Measurements from ENCODE around the gene HGFAC.
"Not testable (repeated sequence)": the region's sequence is repeated elsewhere in the genome, so short reads cannot be mapped to it uniquely, and the experiment has no call there.

HGFAC gene

GRCh38 chr4:3444351-3445110 is 2.8 kb downstream of the HGFAC start:
- DNase-seq: no peak

- no peak for DNase-seq
Measured at GRCh38 chr4:3445111-3445820, 3.5 kb downstream of the HGFAC start.

GRCh38 chr4:3445829-3446545 is 4.2 kb downstream of the HGFAC start:
- DNase-seq: no peak

- no peak for DNase-seq
Measured at GRCh38 chr4:3446631-3447320, 5.0 kb downstream of the HGFAC start.

GRCh38 chr4:3447431-3448395 is 5.9 kb downstream of the HGFAC start:
- DNase-seq: no peak

DNA sequence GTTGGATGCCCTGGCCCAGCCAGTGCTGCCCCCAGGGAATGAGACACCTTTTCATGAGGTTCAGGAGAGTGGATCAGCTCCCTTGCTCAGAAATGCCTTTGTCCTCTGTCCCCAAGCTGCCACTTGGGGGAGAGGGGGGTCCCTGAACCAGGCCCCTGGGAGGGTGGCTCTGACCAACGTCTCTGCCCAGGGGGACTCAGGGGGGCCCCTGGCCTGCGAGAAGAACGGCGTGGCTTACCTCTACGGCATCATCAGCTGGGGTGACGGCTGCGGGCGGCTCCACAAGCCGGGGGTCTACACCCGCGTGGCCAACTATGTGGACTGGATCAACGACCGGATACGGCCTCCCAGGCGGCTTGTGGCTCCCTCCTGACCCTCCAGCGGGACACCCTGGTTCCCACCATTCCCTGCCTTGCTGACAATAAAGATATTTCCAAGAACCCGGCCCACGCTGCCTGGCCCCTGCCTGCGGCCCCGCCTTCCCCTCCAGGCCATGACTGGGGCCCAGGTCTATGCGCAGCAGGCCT is 7.3 kb downstream of the HGFAC start:
- no peak for DNase-seq

DNA sequence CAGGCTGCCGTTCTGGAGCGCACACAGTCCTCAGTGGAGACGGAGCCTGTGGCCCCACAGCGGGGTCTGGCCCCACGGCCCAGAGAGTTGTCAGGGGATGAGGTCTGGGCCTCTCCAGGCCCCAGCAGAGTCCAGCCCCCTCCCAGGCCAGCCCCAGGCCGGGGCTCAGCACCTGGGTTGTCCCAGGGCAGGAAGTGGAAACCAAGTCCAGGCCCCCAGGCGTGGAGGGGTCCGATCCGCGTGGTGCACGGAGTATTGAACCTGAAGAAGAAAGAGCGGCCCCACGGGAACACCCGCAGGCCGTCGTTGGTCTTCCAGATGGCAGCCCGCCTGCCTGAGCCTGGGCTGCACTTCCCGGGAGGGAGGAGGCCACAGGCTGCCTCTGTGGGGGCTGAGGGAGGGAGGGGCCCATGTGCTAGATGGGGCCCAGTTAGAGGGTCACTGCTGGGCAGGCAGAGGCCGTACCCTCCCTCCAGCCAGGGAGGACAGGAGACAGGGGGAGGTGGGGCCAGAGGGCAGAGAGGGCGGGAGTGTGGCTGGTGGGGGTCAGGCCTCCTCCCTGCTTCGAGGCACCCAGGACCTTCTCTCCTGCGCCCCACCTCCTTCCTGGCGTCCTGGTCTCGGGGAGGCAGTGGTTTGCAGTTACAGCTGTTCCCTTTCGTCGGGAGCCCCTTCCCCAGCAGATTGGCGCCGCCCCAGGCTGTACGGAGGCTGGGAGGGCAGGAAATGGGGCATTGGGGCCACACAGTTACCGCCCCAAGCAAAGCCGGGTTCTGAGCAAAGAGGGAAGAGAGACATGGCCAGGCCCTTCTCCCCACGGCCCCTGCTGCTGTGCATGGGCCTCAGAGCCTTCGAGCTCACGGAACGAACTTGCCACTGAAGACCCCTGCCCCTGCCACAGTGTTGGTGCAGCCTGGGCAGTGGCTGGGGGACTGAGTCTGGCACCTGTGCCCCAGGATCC is 8.1 kb downstream of the HGFAC start:
- DNase-seq: no peak

GRCh38 chr4:3450643-3451042 is 8.9 kb downstream of the HGFAC start:
- DNase-seq: no peak

- no peak for DNase-seq
Measured at GRCh38 chr4:3451956-3452355, 10.2 kb downstream of the HGFAC start.

DNA sequence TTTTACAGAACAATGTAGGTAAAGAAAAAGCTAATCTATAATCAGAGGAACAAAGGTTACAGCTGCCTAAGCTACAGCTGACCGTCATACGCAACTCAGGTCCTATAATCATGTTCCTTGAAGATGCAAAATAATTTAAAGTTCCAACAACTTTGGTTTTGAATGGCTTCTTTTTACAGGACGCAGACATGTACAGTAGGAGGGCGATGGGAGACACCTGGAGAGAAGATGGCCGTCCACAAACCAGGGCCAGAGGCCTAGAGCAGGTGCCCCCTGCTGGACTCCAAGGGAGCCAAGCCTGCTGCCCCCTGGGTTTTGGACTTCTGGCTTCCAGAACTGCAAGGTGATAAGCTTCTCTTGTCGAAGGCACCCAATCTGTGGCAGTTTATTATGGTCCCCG is 10.6 kb downstream of the HGFAC start:
- DNase-seq: no peak

DNA sequence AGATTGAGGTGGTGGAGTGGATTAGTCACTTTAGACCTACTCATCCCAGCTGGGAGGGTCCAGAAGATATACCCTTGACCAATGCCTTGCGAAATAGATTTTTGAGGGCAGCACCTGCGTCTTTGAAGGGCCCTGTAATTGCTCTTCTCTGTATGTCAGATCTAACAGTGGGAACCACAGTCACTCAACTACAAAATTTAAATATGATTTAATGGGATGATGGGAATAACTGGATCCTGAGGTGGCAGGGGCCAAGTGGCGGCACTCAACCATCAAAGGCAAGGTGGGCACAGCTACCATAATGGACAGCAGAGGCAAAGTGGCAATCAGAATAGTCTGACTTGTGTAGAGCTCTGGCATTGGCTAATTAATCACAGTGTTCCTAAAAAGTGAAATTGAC is 13.8 kb downstream of the HGFAC start:
- DNase-seq: not testable (repeated sequence)

- no peak for DNase-seq
Measured at GRCh38 chr4:3458371-3458770, 16.6 kb downstream of the HGFAC start.

DNA sequence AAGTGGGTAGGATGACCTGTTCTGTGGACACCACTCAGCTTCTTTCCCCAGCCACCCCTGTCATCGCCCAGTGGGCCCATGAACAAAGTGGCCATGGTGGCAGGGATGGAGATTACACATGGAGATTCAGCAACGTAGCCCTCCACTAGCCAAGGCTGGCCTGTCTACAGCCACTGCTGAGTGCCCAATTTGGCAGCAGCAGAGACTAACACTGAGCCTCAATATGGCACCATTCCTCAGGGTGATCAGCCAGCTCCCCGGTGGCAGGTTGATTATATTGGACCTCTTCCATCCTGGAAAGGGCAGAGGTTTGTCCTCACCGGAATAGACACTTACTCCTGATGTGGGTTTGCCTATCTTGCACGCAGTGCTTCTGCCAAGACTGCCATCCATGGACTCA is 17.4 kb downstream of the HGFAC start:
- not testable (repeated sequence) for DNase-seq

DNA sequence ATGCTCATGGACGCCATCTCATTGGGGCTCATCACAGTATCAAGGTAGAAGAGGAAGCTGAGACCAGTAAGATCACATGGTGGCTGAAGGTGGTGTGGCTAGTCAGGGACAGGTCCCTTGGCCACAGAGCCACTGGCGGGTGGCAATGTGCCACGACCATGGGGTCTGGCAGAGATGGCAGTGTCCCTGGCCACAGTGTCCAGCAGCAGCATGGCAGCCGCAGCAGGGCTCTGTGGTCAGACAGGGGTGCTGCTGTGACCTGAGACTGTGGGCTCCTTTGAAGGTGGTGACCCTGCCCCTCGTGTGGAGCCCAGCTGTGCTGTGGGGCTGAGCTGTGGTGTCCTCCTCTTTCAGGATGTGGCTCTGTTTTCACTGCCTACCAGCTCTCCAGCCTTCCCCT is 19.2 kb downstream of the HGFAC start:
- no peak for DNase-seq

DNA sequence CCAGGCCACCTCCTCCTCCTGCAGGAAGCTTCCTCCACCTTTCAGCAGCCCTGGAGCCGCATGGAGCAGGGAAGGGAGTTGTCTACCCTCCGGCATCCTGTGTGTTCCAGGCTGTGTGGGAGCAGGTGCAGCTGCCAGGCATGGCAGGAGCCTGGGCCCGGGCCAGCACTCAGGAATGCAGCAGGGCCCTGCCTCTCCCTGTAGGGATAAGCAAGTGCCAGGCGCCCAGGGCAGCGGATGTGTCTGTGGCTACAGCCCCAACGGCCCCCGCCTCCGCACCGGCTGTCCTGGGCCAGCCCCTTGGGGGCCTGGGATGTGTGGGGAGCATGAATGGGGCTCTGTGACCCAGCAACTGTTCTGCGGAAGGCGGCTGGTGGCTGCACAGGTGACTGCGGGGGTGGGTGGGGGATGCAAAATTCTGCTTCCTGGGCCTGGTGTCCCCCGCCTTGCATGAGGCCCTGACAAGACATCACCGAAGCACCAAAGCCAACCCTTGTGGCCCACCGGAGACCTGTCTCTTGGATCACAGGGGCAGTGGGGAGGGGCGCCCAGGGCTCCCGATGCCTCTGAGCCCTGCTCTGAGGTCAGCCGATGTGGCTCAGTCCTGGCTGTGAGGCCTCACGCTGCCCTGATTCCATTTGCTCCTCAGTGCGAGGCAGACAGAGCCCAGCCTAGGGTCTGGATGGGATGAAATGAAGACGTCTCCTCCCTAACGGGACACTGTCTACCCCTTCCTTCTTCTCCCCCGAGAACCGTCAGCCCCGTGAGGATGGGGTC is 19.9 kb downstream of the HGFAC start:
- DNase-seq: no peak

DNA sequence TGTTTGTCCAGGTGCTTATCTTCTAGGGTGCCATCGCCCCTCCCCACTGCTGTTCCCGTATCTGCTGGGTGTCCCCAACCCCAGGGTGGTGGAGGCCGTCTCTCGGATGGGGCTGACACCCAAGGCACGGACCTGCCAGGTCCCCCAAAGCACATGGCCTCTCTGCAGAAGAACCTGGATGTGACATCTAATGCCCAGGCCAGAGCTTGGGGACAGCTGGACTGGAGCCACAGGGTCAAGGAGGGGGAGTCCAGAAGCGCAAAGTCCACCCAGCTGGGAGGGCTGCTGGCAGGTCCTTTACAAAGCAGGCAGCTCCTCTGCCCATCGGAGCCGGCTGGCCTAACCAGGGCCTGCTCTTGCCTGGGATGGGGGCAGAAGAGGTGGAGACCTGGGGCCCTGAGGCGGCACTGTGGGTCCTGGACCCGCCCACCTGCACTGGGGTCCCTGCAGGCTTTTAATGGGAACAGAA is 20.6 kb downstream of the HGFAC start:
- no peak for DNase-seq

GRCh38 chr4:3462790-3463415 is 21.1 kb downstream of the HGFAC start, which contains the start of gene DOK7:
DOK7 (plus strand) TSS chr4:3463306; CDS start chr4:3463376, 70 bp downstream.
- DNase-seq: no peak

- DNase-seq: no peak
Measured at GRCh38 chr4:3463556-3464348, 22.0 kb downstream of the HGFAC start.

Measured in NCI-H2227 treated with DMSO at 0.1 percent for 48 hours (cell line).